Activated CD4-positive, alpha-beta T cell treated with anti-CD3 and anti-CD28 coated beads, Interleukin-2, amount 10 ng/mL, durations not matched to agents 7 days and 5 days (primary cell): Measurements from ENCODE around the gene FKBP10. TPM values are rescaled to one million over a fixed set of nuclear protein-coding genes. Genes with fewer than 3 reads are reported as not detected.

ENCODE experiments used
- CTCF ChIA-PET: fragments of 350-600 bp; sonication (Branson Sonifier 250); formaldehyde crosslinking; loops from one replicate; lab custom pipeline; 2021; ENCODE audit warnings: antibody characterized with exemption; lab: Charles Lee
- POLR2A ChIA-PET: fragments of 350-600 bp; sonication (Branson Sonifier 250); formaldehyde crosslinking; loops from one replicate; lab custom pipeline; 2021; ENCODE audit warnings: antibody characterized with exemption; lab: Charles Lee
- DNase-seq: peaks from one replicate; pipeline ENCODE4 v3.0.0-alpha.2; 2020
- H3K27ac Mint-ChIP-seq: one replicate; pipeline ENCODE4 v1.8.0; 2021; ENCODE audit warnings: mild to moderate bottlenecking, moderate library complexity, mixed read lengths
- H3K27me3 Mint-ChIP-seq: one replicate; pipeline ENCODE4 v1.8.0; 2021; ENCODE audit warnings: mixed read lengths
- H3K36me3 Mint-ChIP-seq: one replicate; pipeline ENCODE4 v1.8.0; 2021; ENCODE audit warnings: low read depth, mixed read lengths
- H3K4me1 Mint-ChIP-seq: one replicate; pipeline ENCODE4 v1.8.0; 2021; ENCODE audit warnings: mixed read lengths
- H3K4me3 Mint-ChIP-seq: one replicate; pipeline ENCODE4 v1.8.0; 2021; ENCODE audit warnings: mild to moderate bottlenecking, moderate library complexity, mixed read lengths
- H3K9me3 Mint-ChIP-seq: one replicate; pipeline ENCODE4 v1.8.0; 2021; ENCODE audit warnings: mixed read lengths
- total RNA-seq, 2 experiments: library from RNA; stranded (reverse); gene quantifications; one replicate each; pipeline ENCODE4 v1.2.3, GENCODE V29; 2021

Gene FKBP10
- total RNA-seq, 2 experiments from 2014 or later = 0.44 TPM; not detected in 1

GRCh38 chr17:41803049-41804020 is 9.5 kb upstream of the FKBP10 start:
- no peak overlapping the region for H3K27ac Mint-ChIP-seq
- ChIA-PET POLR2A (no interaction called here), CTCF (interaction anchor here (1.6 kb wide), 1 partner anchor 60 kb away, joined by 5 read pairs; no protein-coding TSS in a partner anchor)
- no peaks in the 10 kb centered on the region for H3K27me3 Mint-ChIP-seq
- H3K4me1 Mint-ChIP-seq = peaks cover 11% of the 10 kb centered on the region
- H3K4me3 Mint-ChIP-seq = no peak overlapping the region
- H3K36me3 Mint-ChIP-seq = no peaks in the 10 kb centered on the region
- DNase-seq = no peak
- H3K9me3 Mint-ChIP-seq = no peaks in the 10 kb centered on the region

GRCh38 chr17:41806685-41807445 is 5.9 kb upstream of the FKBP10 start:
- no peak for DNase-seq
- H3K4me1 Mint-ChIP-seq = peaks cover 8% of the 10 kb centered on the region
- POLR2A ChIA-PET = no interaction called here
- H3K4me3 Mint-ChIP-seq = no peak overlapping the region
- no peak overlapping the region for H3K27ac Mint-ChIP-seq
- peaks cover 5% of the 10 kb centered on the region for H3K27me3 Mint-ChIP-seq
- H3K36me3 Mint-ChIP-seq = no peaks in the 10 kb centered on the region
- no peaks in the 10 kb centered on the region for H3K9me3 Mint-ChIP-seq
- CTCF ChIA-PET = interaction anchor here (0.6 kb wide), 1 partner anchor 110 kb away, joined by 5 read pairs; no protein-coding TSS in a partner anchor

- Mint-ChIP-seq H3K27ac (no peak overlapping the region), H3K4me1 (peaks cover 12% of the 10 kb centered on the region), H3K36me3 (no peaks in the 10 kb centered on the region), H3K27me3 (peaks cover 18% of the 10 kb centered on the region), H3K4me3 (peak overlapping the region; percentile 55), H3K9me3 (no peaks in the 10 kb centered on the region)
- CTCF ChIA-PET = interaction anchor here (0.5 to 1.8 kb wide), 11 partner anchors 8 to 1735 kb away, joined by 3 to 7 read pairs (median 4); partner anchors contain the start of gene JUP
- POLR2A ChIA-PET = no interaction called here
- no peak for DNase-seq
Observed at GRCh38 chr17:41810659-41811548, 1.9 kb upstream of the FKBP10 start.

GRCh38 chr17:41811549-41812380 is 1.0 kb upstream of the FKBP10 start, which contains the start of gene P3H4:
Gene P3H4 (minus strand): TSS chr17:41811949. CDS start chr17:41811915, 34 bp downstream.
- DNase-seq = peak; percentile 73
- Mint-ChIP-seq H3K4me1 (peaks cover 12% of the 10 kb centered on the region), H3K27me3 (peaks cover 18% of the 10 kb centered on the region), H3K9me3 (no peaks in the 10 kb centered on the region), H3K27ac (peak within 1 kb of the TSS; percentile 82), H3K36me3 (no peaks in the 10 kb centered on the region), H3K4me3 (peak within 1 kb of the TSS; percentile 78)
- ChIA-PET POLR2A (no interaction called here), CTCF (interaction anchor here (0.5 to 1.8 kb wide), 12 partner anchors 8 to 1736 kb away, joined by 3 to 7 read pairs (median 4); partner anchors contain the start of gene JUP)

DNA sequence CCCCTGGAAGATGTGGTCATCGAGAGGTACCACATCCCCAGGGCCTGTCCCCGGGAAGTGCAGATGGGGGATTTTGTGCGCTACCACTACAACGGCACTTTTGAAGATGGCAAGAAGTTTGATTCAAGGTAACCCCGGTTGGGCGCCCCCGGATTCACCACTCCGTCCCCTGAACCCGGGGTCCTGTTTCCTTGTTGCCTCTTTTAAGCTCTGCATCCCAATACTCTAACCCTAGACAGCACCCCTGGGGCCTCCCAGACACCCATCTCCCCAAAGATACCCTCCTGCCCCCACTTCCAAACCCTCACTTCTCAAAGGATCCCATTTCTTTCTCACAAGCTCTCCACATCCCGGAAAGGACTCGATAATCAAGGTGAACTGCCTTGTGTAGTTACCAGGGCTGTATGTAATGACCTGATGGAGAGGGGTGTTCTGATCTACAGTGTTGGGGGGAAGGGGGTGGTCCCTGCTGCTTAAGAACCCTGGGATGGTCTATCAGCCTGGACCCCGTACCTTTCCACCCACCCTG is 412 bp downstream of the FKBP10 start:
- H3K36me3 Mint-ChIP-seq = no peaks in the 10 kb centered on the region
- DNase-seq = no peak
- POLR2A ChIA-PET = no interaction called here
- CTCF ChIA-PET = no interaction called here
- peaks cover 18% of the 10 kb centered on the region for H3K27me3 Mint-ChIP-seq
- H3K4me3 Mint-ChIP-seq = peak overlapping the region; percentile 31
- peaks cover 12% of the 10 kb centered on the region for H3K4me1 Mint-ChIP-seq
- H3K9me3 Mint-ChIP-seq = no peaks in the 10 kb centered on the region
- H3K27ac Mint-ChIP-seq = no peak overlapping the region

DNA sequence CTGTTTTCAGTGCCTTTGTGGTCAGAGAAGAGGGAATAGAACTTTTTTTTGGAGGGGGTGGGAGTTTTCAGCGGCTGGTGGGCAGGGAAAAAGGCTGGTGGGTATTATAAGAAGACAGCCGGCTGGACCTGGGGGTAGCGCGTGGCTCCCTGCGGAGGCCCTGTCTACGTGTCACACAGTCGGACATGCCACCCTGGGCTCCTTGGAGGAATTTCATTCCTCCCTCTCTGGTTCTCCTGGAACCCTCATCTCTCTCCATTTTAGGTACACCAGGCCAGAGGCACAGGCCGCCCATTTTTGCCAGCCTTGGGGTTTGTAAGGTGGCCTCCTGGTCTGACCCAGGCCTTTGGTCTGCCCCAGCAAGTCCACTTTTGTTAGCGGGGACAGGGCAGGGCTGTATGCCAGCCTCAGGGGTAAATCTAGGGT is 908 bp downstream of the FKBP10 start:
- peaks cover 18% of the 10 kb centered on the region for H3K27me3 Mint-ChIP-seq
- H3K4me3 Mint-ChIP-seq = peak overlapping the region; percentile 31
- no peaks in the 10 kb centered on the region for H3K9me3 Mint-ChIP-seq
- H3K36me3 Mint-ChIP-seq = no peaks in the 10 kb centered on the region
- POLR2A ChIA-PET = no interaction called here
- peaks cover 12% of the 10 kb centered on the region for H3K4me1 Mint-ChIP-seq
- CTCF ChIA-PET = interaction anchor here (1.3 kb wide), 1 partner anchor 12 kb away, joined by 5 read pairs; no protein-coding TSS in a partner anchor
- no peak for DNase-seq
- H3K27ac Mint-ChIP-seq = no peak overlapping the region

DNA sequence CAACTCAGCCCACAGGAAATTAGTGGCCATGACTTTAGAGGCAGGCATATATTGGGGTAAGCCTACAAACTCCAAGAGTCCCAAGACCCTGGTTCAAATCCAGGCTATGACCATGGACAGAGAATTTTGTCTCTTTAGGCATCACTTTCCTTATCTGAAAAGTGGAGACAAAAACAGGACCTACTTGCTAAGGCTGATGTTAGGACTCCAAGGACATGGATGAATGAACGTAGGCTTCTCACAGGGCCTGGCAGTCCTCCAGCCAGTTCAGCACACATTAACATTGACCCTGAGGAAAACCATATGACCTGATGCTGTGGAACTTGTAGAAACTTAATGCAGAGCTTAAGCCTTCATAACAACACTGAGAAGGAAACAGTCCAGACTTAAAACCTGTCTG is 1.4 kb downstream of the FKBP10 start:
- Mint-ChIP-seq H3K27ac (no peak overlapping the region), H3K9me3 (no peaks in the 10 kb centered on the region), H3K27me3 (peaks cover 18% of the 10 kb centered on the region), H3K4me3 (no peak overlapping the region), H3K4me1 (peaks cover 12% of the 10 kb centered on the region), H3K36me3 (no peaks in the 10 kb centered on the region)
- ChIA-PET CTCF (interaction anchor here (1.3 to 1.5 kb wide), 2 partner anchors 12 to 13 kb away, joined by 5 to 6 read pairs; no protein-coding TSS in a partner anchor), POLR2A (interaction anchor here (0.6 kb wide), 1 partner anchor 20 kb away, joined by 4 read pairs; no protein-coding TSS in a partner anchor)
- no peak for DNase-seq

DNA sequence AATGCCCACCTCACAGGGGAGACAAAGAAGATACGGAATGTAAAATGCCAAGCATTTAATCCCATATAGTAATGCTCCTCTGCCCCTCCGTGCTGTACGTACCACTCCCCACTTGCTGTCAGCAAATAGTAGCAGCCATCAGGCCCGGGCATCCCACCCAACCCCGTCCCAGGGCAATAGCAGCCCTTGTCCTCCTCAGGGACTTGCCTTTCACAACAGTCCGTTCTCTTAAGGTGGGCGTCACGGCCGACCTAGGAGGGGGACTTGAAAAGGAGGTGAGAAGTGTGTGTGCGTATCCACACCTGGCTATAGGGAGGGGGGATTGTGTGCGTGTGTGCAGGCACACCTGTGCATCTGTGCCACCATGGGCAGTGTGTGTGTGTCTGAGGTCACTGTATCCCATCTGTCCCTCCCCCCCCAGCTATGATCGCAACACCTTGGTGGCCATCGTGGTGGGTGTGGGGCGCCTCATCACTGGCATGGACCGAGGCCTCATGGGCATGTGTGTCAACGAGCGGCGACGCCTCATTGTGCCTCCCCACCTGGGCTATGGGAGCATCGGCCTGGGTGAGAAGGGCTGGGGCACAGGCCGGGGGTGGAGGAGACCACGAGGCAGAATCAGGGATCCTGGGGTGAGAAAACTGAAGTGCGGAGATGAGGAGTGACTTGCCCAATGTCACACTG is 4.0 kb downstream of the FKBP10 start:
- no peak for DNase-seq
- no peak overlapping the region for H3K4me3 Mint-ChIP-seq
- H3K9me3 Mint-ChIP-seq = no peaks in the 10 kb centered on the region
- H3K36me3 Mint-ChIP-seq = no peaks in the 10 kb centered on the region
- ChIA-PET POLR2A (no interaction called here), CTCF (no interaction called here)
- H3K4me1 Mint-ChIP-seq = peaks cover 8% of the 10 kb centered on the region
- H3K27me3 Mint-ChIP-seq = peaks cover 13% of the 10 kb centered on the region
- no peak overlapping the region for H3K27ac Mint-ChIP-seq

- peaks cover 8% of the 10 kb centered on the region for H3K27me3 Mint-ChIP-seq
Observed at GRCh38 chr17:41818024-41818423, 5.2 kb downstream of the FKBP10 start.

GRCh38 chr17:41821776-41822175 is 9.0 kb downstream of the FKBP10 start:
- CTCF ChIA-PET = interaction anchor here (1.5 to 2.3 kb wide), 2 partner anchors 10 to 32 kb away, joined by 3 to 7 read pairs; partner anchors contain the start of gene P3H4
- Mint-ChIP-seq H3K36me3 (no peaks in the 10 kb centered on the region), H3K27ac (no peak overlapping the region), H3K27me3 (no peaks in the 10 kb centered on the region), H3K9me3 (no peaks in the 10 kb centered on the region), H3K4me1 (no peaks in the 10 kb centered on the region), H3K4me3 (no peak overlapping the region)
- POLR2A ChIA-PET = no interaction called here
- DNase-seq = no peak

More at GRCh38 chr17:41818024-41818423, 5.2 kb downstream of the FKBP10 start:
- ChIA-PET POLR2A (no interaction called here), CTCF (interaction anchor here (1.1 kb wide), 1 partner anchor 20 kb away, joined by 3 read pairs; no protein-coding TSS in a partner anchor)
- no peak overlapping the region for H3K4me3 Mint-ChIP-seq
- no peak overlapping the region for H3K27ac Mint-ChIP-seq
- H3K9me3 Mint-ChIP-seq = no peaks in the 10 kb centered on the region
- no peak for DNase-seq
- no peaks in the 10 kb centered on the region for H3K36me3 Mint-ChIP-seq
- peaks cover 2% of the 10 kb centered on the region for H3K4me1 Mint-ChIP-seq
